ENCODE results near the gene ARF1.

The ARF1 gene

DNA sequence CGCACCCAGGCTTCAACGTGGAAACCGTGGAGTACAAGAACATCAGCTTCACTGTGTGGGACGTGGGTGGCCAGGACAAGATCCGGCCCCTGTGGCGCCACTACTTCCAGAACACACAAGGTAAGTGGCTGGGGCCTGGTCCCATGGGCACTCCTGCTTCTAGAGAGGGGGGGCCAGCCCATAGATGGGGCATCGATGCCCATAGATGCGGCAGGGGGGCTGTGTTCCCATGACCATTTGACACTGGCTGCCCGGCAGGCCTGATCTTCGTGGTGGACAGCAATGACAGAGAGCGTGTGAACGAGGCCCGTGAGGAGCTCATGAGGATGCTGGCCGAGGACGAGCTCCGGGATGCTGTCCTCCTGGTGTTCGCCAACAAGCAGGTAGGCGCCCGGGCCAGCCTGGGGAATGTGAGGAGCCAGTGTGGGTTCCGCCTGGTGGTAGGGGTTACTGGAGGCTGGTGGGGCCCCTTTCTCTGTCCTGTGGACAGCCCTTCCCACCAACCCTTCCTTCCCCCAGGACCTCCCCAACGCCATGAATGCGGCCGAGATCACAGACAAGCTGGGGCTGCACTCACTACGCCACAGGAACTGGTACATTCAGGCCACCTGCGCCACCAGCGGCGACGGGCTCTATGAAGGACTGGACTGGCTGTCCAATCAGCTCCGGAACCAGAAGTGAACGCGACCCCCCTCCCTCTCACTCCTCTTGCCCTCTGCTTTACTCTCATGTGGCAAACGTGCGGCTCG, 15.0 kb downstream of the ARF1 start:
- no peak overlapping the region for H3K4me3 Mint-ChIP-seq
- H3K4me1 Mint-ChIP-seq, result peaks cover 59% of the 10 kb centered on the region
- H3K27ac Mint-ChIP-seq, result peak overlapping the region; percentile 33 to 54
- peak in 1 of 2 donors; percentile 8 for DNase-seq
- no peak for ATAC-seq
- no peaks in the 10 kb centered on the region for H3K27me3 Mint-ChIP-seq
- peaks cover 17 to 21% of the 10 kb centered on the region in 2 donors for H3K9me3 Mint-ChIP-seq

DNA sequence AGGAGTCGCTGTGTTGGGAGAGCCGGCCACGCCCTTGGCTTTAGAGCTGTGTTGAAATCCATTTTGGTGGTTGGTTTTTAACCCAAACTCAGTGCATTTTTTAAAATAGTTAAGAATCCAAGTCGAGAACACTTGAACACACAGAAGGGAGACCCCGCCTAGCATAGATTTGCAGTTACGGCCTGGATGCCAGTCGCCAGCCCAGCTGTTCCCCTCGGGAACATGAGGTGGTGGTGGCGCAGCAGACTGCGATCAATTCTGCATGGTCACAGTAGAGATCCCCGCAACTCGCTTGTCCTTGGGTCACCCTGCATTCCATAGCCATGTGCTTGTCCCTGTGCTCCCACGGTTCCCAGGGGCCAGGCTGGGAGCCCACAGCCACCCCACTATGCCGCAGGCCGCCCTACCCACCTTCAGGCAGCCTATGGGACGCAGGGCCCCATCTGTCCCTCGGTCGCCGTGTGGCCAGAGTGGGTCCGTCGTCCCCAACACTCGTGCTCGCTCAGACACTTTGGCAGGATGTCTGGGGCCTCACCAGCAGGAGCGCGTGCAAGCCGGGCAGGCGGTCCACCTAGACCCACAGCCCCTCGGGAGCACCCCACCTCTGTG, 15.9 kb downstream of the ARF1 start:
- ATAC-seq, result no peak
- Mint-ChIP-seq H3K9me3 (peaks cover 17 to 21% of the 10 kb centered on the region in 2 donors), H3K4me1 (peaks cover 62% of the 10 kb centered on the region), H3K27ac (no peak overlapping the region), H3K4me3 (no peak overlapping the region), H3K27me3 (no peaks in the 10 kb centered on the region)
- peak in 1 of 2 donors; percentile 8 for DNase-seq

GRCh38 chr1:228099331-228099732, 16.8 kb downstream of the ARF1 start:
- ATAC-seq (no peak), DNase-seq (no peak)
- peaks cover 71% of the 10 kb centered on the region for H3K4me1 Mint-ChIP-seq
- H3K27me3 Mint-ChIP-seq, result no peaks in the 10 kb centered on the region
- peaks cover 14 to 16% of the 10 kb centered on the region in 2 donors for H3K9me3 Mint-ChIP-seq
- H3K27ac Mint-ChIP-seq, result peak overlapping the region in 1 of 2 donors; percentile 12
- H3K4me3 Mint-ChIP-seq, result no peak overlapping the region

DNA sequence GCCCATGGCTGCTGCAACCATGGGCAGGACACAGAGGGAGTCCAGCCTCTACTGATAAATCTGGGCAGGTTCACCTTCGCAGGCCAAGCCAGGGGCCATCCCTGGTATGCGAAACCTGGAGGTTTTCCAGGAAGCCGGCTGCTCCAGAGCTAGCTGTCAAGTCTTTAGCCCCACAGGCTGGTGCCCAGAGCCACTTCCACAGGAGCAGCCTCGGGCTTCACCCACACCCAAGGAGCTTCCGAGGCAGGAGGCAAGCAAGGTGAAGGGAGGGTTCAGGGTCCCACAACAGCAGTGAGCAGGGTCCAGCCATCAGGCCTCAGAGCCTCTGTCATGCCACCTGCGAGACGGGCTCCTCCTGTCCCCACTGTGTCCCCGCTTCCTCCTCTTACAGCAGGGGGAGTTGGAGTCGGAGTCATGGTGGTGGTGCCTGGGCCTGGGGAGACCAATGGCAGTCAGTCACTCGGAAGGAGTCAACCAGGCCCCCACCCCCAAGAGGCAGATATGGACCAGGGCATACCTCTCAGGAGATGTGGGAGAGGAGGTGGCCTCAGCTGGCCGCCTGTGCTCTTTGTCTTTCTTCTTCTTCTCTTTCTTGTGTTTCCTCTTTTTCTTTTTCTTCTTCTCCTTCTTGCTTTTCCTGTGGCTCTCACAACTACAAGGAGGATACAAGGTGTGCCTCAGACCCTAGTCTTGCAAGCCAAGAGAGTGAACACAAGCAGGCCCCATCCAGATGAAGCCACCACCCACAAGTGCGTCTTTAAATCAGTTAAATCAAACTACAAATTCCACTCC, 18.5 kb downstream of the ARF1 start:
- H3K4me1 Mint-ChIP-seq, result peaks cover 69% of the 10 kb centered on the region

DNA sequence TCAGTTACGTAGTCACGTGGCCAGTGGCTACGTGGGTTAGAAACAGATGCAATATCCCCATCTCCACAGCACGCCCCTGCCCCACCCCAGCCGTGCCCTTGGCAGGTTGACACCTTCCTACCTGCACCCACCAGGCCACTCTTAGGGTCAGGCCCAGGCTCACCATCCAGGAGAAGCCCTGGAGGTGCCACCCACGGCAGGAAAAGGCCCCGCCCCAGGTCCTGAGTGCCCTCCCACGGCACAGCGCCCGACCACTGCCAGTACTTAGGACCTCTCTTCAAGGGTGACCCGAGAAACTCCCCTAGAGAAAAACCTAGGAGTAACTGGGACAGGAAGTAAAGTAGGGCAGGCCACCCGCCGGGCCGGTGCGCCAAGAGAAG, 19.1 kb downstream of the ARF1 start:
- no peaks in the 10 kb centered on the region for H3K9me3 Mint-ChIP-seq
- peak overlapping the region in 1 of 2 donors; percentile 16 for H3K27ac Mint-ChIP-seq
- no peaks in the 10 kb centered on the region for H3K27me3 Mint-ChIP-seq
- no peak for DNase-seq
- peak overlapping the region; percentile 92 to 96 for H3K4me3 Mint-ChIP-seq
- H3K4me1 Mint-ChIP-seq, result peaks cover 68% of the 10 kb centered on the region
- no peak for ATAC-seq

More for the DNA sequence above, 18.5 kb downstream of the ARF1 start:
- no peak overlapping the region for H3K27ac Mint-ChIP-seq
- H3K27me3 Mint-ChIP-seq, result no peaks in the 10 kb centered on the region
- H3K4me3 Mint-ChIP-seq, result peak overlapping the region; percentile 92 to 96
- ATAC-seq (no peak), DNase-seq (no peak)
- H3K9me3 Mint-ChIP-seq, result no peaks in the 10 kb centered on the region

DNA sequence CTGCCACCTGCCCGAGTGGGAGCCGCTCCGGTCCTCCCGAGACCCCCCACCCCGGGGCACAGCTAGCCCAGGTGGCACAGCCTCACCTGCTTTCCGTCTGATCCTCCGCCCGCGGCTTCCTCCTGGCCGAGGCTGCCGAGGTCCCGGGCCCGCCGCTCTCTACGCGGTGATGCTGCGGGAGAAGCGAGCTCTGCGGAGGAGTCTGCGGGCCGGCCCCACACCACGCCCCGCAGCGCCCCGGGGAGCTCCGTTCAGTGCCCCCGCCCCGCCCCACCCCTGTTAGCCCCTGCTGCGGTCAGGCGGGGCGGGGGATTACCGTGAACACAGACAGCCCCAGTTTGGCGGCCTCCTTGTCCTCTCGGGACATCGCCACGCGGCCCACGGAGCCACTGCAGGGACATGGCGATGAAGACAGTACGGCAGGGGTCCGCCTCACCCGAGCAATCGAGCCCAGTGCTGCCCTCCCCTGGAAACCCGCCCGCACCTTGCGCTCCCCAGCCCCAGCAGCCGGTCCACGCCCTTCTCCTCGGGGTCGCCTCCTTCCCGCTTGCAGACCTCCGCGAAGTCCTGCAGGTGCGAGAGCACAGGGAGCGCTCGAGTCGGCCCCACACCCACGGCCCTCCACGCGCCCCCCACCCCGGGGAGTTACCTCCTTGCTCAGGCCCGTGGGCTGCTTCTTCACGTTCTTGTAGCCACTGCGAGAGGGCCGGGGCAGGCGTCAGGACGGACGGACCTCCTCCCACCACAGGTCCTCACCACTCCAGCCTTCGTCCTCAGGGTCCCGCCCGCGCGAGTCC, 19.7 kb downstream of the ARF1 start:
- Mint-ChIP-seq H3K4me1 (peaks cover 69% of the 10 kb centered on the region), H3K9me3 (no peaks in the 10 kb centered on the region), H3K27me3 (no peaks in the 10 kb centered on the region), H3K27ac (peak overlapping the region; percentile 25 to 76), H3K4me3 (peak overlapping the region; percentile 92 to 96)
- ATAC-seq (peak; percentile 69), DNase-seq (peak; percentile 62 to 72)

- Mint-ChIP-seq H3K4me1 (peaks cover 69% of the 10 kb centered on the region), H3K4me3 (peak within 1 kb of the TSS; percentile 92 to 96), H3K9me3 (no peaks in the 10 kb centered on the region), H3K27ac (peak within 1 kb of the TSS; percentile 85 to 97), H3K27me3 (no peaks in the 10 kb centered on the region)
- ATAC-seq, result peak; percentile 86
- DNase-seq, result peak; percentile 92 to 94
Measured at GRCh38 chr1:228102791-228103620, 20.5 kb downstream of the ARF1 start, which contains the start of gene C1orf35. C1orf35 (minus strand) TSS chr1:228103325; CDS start chr1:228103227, 98 bp downstream.

- Mint-ChIP-seq H3K27ac (no peak overlapping the region), H3K4me1 (peaks cover 72% of the 10 kb centered on the region), H3K4me3 (peak overlapping the region; percentile 92 to 96), H3K27me3 (no peaks in the 10 kb centered on the region), H3K9me3 (no peaks in the 10 kb centered on the region)
- DNase-seq (no peak), ATAC-seq (no peak)
Measured at GRCh38 chr1:228104526-228105269, 22.2 kb downstream of the ARF1 start.

DNA sequence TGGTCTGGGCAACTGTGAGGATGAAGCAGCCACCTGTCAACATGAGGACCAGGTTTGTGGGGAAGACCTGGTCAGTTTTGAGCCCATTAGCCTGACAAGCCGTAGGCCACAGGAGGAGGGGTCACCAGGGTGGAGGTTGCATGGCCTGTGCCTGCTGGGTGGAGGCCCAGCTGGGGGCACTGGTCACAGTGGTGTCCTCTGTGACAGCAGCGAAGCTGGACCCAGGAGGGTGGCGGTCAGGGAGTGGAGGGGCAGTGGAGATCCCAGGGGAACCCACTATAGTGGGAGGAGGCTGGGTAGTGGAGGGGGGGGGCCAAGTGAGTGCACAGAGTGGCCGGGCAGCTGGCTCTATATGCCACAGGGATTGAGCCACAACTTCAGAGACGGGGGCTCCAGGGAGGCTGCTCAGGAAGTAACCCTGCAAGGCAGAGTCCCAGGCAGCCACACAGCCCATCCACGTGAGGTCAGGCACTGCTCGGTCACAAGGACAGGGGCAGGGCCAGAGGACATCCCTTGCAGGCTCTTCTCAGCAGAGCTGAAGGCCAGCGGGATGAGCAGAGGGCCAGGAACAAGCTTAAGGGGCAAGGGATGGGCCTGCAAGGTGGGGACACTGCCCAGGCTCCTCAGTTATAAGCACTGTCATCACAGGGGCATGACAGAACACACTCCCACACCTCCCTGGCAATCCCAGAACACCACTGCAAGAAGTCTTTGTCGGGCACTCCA, 22.9 kb downstream of the ARF1 start:
- no peaks in the 10 kb centered on the region for H3K9me3 Mint-ChIP-seq
- H3K27ac Mint-ChIP-seq, result peak overlapping the region in 1 of 2 donors; percentile 89
- peak overlapping the region in 1 of 2 donors; percentile 96 for H3K4me3 Mint-ChIP-seq
- ATAC-seq (no peak), DNase-seq (no peak)
- no peaks in the 10 kb centered on the region for H3K27me3 Mint-ChIP-seq
- H3K4me1 Mint-ChIP-seq, result peaks cover 72% of the 10 kb centered on the region

DNA sequence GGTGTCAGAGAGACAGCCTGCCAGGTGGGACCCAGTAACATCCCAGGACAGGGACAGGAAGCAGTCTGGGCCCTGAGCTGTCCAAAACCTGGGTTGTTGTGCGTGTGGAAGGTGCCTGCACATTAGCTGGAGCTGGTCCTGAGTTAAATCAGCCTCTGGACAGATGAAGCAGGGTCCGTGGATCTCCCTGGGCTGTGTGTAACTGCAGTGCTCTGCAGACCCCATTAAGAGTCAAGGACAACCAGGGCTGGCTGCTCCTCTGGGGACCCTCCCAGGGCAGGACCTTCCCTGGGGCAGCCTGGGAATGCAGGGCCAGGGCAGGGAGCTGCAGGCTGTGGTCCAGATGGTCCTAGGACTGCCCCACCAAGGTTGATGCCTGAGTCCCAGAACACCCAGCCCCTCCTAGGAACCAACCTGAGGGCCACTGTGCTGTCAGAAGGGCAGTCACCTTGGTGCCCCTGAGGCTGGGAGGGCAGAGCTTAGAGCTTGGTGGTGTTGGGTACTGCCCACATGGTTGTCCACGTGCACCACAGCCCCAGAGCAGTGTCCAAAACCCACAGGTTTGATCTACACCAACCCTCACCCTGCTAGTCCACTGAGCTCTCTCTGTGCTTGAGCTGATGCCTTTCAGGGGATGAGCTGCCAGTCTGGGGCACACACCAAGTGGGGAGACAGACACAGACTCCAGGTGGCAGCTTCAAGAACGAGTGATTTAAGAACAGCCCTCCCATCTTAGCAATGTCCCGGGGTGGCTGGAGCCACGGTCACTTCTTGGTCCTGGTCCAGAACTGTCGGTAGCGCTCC, 23.7 kb downstream of the ARF1 start:
- H3K4me3 Mint-ChIP-seq, result no peak overlapping the region

GRCh38 chr1:228106800-228107054, 24.2 kb downstream of the ARF1 start:
- no peaks in the 10 kb centered on the region for H3K9me3 Mint-ChIP-seq
- H3K27ac Mint-ChIP-seq, result no peak overlapping the region
- DNase-seq (no peak), ATAC-seq (no peak)
- no peak overlapping the region for H3K4me3 Mint-ChIP-seq
- no peaks in the 10 kb centered on the region for H3K27me3 Mint-ChIP-seq
- peaks cover 60% of the 10 kb centered on the region for H3K4me1 Mint-ChIP-seq

More for the DNA sequence above, 23.7 kb downstream of the ARF1 start:
- peaks cover 66% of the 10 kb centered on the region for H3K4me1 Mint-ChIP-seq
- H3K27ac Mint-ChIP-seq, result no peak overlapping the region
- H3K27me3 Mint-ChIP-seq, result no peaks in the 10 kb centered on the region
- ATAC-seq (no peak), DNase-seq (no peak)
- H3K9me3 Mint-ChIP-seq, result no peaks in the 10 kb centered on the region

GRCh38 chr1:228107636-228108035, 25.1 kb downstream of the ARF1 start:
- peaks cover 53% of the 10 kb centered on the region for H3K4me1 Mint-ChIP-seq

More at GRCh38 chr1:228107636-228108035, 25.1 kb downstream of the ARF1 start:
- Mint-ChIP-seq H3K4me3 (peak overlapping the region; percentile 93 to 96), H3K9me3 (no peaks in the 10 kb centered on the region), H3K27me3 (no peaks in the 10 kb centered on the region), H3K27ac (peak overlapping the region; percentile 57 to 59)
- no peak for ATAC-seq
- no peak for DNase-seq
